Measurements from ENCODE around the gene CHST5.

CHST5 gene

DNA sequence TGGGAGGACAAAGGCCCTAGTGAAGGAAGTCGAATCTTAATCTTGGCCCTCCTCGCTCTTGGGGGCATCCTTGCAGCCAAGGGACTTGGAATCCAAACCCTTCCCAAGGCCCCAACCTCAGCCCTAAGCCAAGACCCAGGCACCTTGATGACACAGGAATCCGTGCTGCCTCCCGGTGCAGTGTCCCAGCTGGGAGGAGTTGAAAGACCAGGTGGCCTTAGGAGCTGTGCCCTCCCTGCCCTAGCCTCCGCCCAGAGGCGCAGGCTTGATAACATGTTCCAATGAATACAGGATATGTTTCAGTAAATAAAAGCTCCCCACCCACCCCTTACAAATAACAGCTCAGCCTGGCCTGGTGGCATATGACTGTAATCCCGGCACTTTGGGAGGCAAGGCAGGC, at the start of gene CHST5:
CHST5 (minus strand) TSS at position 208 of the 400 bp plus-strand sequence. CDS start 5,724 bp downstream, outside the sequence.
- DNase-seq (ENCODE audit: low read depth in 3 of 3): no peak

GRCh38 chr16:75584108-75584507, 48.2 kb upstream of the CHST5 start:
- no peak for DNase-seq (ENCODE audit: low read depth in 3 of 3)

- no peak for DNase-seq (ENCODE audit: low read depth in 3 of 3)
These were observed 43.5 kb upstream of the CHST5 start for GRCh38 chr16:75579281-75579834.

GRCh38 chr16:75578725-75579124, 42.8 kb upstream of the CHST5 start:
- no peak for DNase-seq (ENCODE audit: low read depth in 3 of 3)

DNA sequence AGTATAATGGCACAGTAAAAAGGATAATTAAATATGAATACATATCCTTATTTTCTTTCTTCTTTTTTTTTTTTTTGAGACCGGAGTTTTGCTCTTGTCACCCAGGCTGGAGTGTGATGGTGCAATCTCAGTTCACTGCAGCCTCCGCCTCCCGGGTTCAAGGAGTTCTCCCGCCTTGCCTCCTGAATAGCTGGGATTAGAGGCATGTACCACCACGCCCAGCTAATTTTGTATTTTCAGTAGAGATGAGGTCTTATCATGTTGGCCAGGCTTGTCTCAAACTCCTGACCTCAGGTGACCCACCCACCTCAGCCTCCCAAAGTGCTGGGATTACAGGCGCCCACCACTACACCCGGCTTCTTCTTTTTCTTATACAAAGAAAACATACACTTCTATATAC, 42.3 kb upstream of the CHST5 start:
- no peak for DNase-seq (ENCODE audit: low read depth in 3 of 3)

DNA sequence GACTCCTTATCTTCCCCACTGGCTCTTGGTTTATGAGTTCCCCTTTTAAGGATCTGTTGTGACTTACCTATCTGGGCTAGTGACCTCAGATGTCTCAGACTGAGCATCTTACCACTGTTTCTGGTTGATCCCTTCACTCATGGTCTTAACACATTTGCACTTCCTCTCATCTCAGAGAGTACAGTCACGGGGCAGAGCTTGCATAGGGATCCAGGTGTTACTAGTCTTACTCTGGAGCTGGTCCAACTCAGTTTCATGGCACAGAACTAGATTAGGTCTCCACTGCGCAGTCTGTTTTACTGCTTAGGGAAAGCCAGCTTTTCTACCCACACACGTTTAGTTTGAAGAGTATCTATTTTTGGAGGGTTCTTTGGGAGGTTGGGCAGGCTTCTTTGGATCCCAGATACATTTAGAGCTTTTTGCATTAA, 40.5 kb upstream of the CHST5 start:
- DNase-seq (ENCODE audit: low read depth in 3 of 3): no peak

DNA sequence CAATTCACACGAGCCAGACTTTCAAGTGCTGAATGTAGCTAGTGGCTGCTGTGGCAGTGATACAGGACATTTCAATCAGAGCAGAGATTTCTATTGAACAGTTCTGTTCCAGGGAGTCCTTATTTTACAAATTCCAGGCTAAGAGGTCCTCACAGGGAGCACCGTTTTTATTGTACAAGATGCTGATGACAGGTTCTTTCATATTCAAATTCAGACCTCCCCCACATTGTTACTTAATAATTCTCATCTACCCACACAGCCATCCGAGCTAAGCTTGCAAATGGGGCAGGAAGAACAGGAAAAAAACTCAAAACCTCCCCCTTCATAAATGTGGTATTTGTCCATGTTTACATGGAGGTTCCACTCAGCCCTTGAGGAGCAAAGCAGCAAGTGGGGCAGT, 40.0 kb upstream of the CHST5 start:
- DNase-seq (ENCODE audit: low read depth in 3 of 3): no peak

DNA sequence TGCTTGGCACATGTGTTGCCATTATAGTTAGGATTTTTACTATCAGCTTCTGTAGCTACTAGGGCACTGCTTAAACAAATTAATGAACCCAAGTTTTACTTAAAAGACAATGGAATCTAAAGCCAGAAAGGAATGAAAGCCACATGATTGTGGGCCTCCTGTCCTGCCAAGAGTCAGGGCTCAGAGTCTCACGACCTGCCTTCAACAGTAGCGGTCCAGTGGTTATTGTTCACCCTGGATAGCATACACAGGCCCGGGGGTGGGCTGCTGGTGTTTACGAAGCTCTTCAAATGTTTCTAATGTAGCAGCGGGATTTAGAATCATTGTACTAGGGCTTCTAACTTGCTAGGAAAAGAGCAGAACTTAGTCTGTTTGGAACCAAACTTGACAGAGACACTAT, 38.0 kb upstream of the CHST5 start:
- no peak for DNase-seq (ENCODE audit: low read depth in 3 of 3)

- no peak for DNase-seq (ENCODE audit: low read depth in 3 of 3)
These were observed 37.1 kb upstream of the CHST5 start for GRCh38 chr16:75572864-75573542.

- no peak for DNase-seq (ENCODE audit: low read depth in 3 of 3)
These were observed 34.6 kb upstream of the CHST5 start for GRCh38 chr16:75570396-75571065.

DNA sequence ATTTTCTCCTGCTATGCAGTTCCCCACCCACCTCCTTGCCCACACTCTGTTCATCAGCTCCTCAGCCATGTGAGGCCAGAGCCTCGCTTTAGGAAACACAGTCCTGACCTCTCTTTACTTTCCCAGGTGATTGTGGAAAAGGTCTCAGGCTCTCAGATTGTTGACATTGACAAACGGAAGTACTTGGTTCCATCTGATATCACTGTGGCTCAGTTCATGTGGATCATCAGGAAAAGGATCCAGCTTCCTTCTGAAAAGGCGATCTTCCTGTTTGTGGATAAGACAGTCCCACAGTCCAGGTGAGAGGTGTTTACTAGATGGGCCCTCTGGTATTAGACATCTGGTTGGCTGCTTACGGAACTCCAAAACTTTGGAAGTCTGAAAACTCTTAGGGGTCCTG, 32.0 kb upstream of the CHST5 start:
- DNase-seq (ENCODE audit: low read depth in 3 of 3): no peak

GRCh38 chr16:75566758-75567255, 30.9 kb upstream of the CHST5 start:
- DNase-seq (ENCODE audit: low read depth in 3 of 3): no peak

GRCh38 chr16:75566040-75566757, 30.3 kb upstream of the CHST5 start, which contains the start of gene GABARAPL2:
Gene GABARAPL2, plus strand, starts transcription at chr16:75566379. Its CDS starts 108 bp downstream, at chr16:75566487.
- peak; percentile 81 to 89 (median 82) for DNase-seq (ENCODE audit: low read depth in 3 of 3)

- no peak for DNase-seq (ENCODE audit: low read depth in 3 of 3)
These were observed 29.7 kb upstream of the CHST5 start for GRCh38 chr16:75565640-75566039.

GRCh38 chr16:75559564-75560372, 23.9 kb upstream of the CHST5 start:
- no peak for DNase-seq (ENCODE audit: low read depth in 3 of 3)

- no peak for DNase-seq (ENCODE audit: low read depth in 3 of 3)
These were observed 23.0 kb upstream of the CHST5 start for GRCh38 chr16:75558846-75559401.

- no peak for DNase-seq (ENCODE audit: low read depth in 3 of 3)
These were observed 20.6 kb upstream of the CHST5 start for GRCh38 chr16:75556431-75556950.

GRCh38 chr16:75555707-75556430, 20.0 kb upstream of the CHST5 start, which contains the start of gene TMEM231:
Gene TMEM231, minus strand, starts transcription at chr16:75556252. Its CDS starts 43 bp downstream, at chr16:75556209.
- DNase-seq (ENCODE audit: low read depth in 3 of 3): peak; percentile 94 to 95 (median 94)

- no peak for DNase-seq (ENCODE audit: low read depth in 3 of 3)
These were observed 19.4 kb upstream of the CHST5 start for GRCh38 chr16:75555213-75555706.

- DNase-seq (ENCODE audit: low read depth in 3 of 3): no peak
These were observed 17.0 kb upstream of the CHST5 start for GRCh38 chr16:75552951-75553350.

Measured in stimulated activated CD4-positive, alpha-beta T cell treated with anti-CD3 and anti-CD28 coated beads, TNF-alpha, amount 100 ng/mL, for 4 hours (primary cell).